ENCODE results near the gene POC1A. TPM values are rescaled to one million over a fixed set of nuclear protein-coding genes. Genes with fewer than 3 reads are reported as not detected.

The POC1A gene
- total RNA-seq, 2 experiments from 2014 or later: 21.2 to 23.5 TPM

DNA sequence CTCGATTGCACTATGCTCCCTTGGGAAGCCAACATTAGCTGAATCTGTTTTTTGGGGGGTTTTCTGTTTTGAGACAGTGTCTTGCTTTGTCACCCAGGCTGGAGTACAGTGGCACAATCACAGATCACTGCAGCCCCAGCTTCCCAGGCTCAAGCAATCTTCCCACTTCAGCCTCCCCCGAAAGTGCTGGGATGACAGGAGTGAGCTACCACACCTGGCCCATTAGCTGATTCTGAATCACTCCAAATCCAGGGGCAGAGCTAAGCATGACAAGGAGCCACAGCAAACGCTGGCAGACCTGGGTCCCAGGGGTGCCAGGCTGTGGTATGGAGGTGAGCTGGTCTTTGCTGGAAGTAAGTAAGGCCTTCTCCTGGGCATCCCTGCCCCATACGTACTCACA lies 18.9 kb downstream of the POC1A start:
- H3K36me3 Mint-ChIP-seq (ENCODE audit: low read depth): peaks cover 4% of the 10 kb centered on the region
- no peak for DNase-seq
- CTCF ChIA-PET: interaction anchor here (0.7 to 3.9 kb wide), 3 partner anchors 10 to 204 kb away, joined by 3 to 12 read pairs (median 3); no protein-coding TSS in a partner anchor
- peaks cover 4% of the 10 kb centered on the region for H3K4me1 Mint-ChIP-seq (ENCODE audit: low read depth)
- ATAC-seq: no peak
- POLR2A ChIA-PET: interaction anchor here (1.2 kb wide), 2 partner anchors 140 to 143 kb away, joined by 3 to 4 read pairs; partner anchors contain the start of gene RPL29
- H3K4me3 Mint-ChIP-seq: no peak overlapping the region
- no peak overlapping the region for H3K27ac Mint-ChIP-seq
- no peaks in the 10 kb centered on the region for H3K27me3 Mint-ChIP-seq
- intact Hi-C loops (cut with micrococcal nuclease): no loop called here
- TF ChIP-seq, protein P1, sequence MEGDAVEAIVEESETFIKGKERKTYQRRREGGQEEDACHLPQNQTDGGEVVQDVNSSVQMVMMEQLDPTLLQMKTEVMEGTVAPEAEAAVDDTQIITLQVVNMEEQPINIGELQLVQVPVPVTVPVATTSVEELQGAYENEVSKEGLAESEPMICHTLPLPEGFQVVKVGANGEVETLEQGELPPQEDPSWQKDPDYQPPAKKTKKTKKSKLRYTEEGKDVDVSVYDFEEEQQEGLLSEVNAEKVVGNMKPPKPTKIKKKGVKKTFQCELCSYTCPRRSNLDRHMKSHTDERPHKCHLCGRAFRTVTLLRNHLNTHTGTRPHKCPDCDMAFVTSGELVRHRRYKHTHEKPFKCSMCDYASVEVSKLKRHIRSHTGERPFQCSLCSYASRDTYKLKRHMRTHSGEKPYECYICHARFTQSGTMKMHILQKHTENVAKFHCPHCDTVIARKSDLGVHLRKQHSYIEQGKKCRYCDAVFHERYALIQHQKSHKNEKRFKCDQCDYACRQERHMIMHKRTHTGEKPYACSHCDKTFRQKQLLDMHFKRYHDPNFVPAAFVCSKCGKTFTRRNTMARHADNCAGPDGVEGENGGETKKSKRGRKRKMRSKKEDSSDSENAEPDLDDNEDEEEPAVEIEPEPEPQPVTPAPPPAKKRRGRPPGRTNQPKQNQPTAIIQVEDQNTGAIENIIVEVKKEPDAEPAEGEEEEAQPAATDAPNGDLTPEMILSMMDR (IDR thresholded peaks at IDR 0.05): no peak
- H3K9me3 Mint-ChIP-seq: no peaks in the 10 kb centered on the region

- Mint-ChIP-seq H3K27me3 (no peaks in the 10 kb centered on the region), H3K9me3 (no peaks in the 10 kb centered on the region), H3K4me3 (no peak overlapping the region), H3K27ac (no peak overlapping the region), H3K36me3 (ENCODE audit: low read depth) (peaks cover 4% of the 10 kb centered on the region), H3K4me1 (ENCODE audit: low read depth) (peaks cover 4% of the 10 kb centered on the region)
- DNase-seq: no peak
- POLR2A ChIA-PET: interaction anchor here (1.2 kb wide), 1 partner anchor 142 kb away, joined by 4 read pairs; no protein-coding TSS in a partner anchor
- intact Hi-C loops (cut with micrococcal nuclease): no loop called here
- CTCF ChIA-PET: interaction anchor here (0.9 to 3.9 kb wide), 2 partner anchors 11 to 205 kb away, joined by 3 to 12 read pairs; no protein-coding TSS in a partner anchor
- TF ChIP-seq, protein P1 (IDR thresholded peaks at IDR 0.05): no peak
- ATAC-seq: no peak
Measured at GRCh38 chr3:52134761-52135160, 19.5 kb downstream of the POC1A start.

DNA sequence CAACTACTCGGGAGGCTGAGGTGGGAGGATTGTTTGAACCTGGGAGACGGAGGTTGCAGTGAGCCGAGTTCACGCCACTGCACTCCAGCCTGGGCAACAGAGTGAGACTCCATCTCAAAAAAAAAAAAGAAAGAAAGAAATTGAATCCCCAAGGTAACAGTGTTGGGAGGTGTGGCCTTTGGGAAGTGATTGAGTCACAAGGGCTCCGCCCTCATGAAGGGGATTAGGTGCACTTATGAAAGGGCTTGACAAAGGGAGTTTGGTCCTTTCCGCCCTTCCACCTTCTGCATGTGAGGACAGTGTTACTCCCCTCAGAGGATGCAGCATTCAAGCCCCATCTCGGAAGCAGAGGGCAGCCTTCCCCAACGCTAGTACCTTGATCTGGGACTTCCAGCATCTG lies 21.3 kb downstream of the POC1A start:
- ChIA-PET CTCF (no interaction called here), POLR2A (no interaction called here)
- DNase-seq (no peak), ATAC-seq (no peak)
- Mint-ChIP-seq H3K27ac (no peak overlapping the region), H3K9me3 (no peaks in the 10 kb centered on the region), H3K4me3 (no peak overlapping the region), H3K27me3 (no peaks in the 10 kb centered on the region), H3K36me3 (ENCODE audit: low read depth) (peaks cover 4% of the 10 kb centered on the region), H3K4me1 (ENCODE audit: low read depth) (peaks cover 6% of the 10 kb centered on the region)
- intact Hi-C loops (cut with micrococcal nuclease): no loop called here
- TF ChIP-seq, protein P1 (IDR thresholded peaks at IDR 0.05): no peak

GRCh38 chr3:52132041-52132440 lies 22.2 kb downstream of the POC1A start:
- ChIA-PET CTCF (interaction anchor here (0.7 to 2.0 kb wide), 3 partner anchors 9 to 131 kb away, joined by 3 to 8 read pairs (median 3); no protein-coding TSS in a partner anchor), POLR2A (no interaction called here)
- Mint-ChIP-seq H3K4me3 (no peak overlapping the region), H3K27ac (no peak overlapping the region), H3K36me3 (ENCODE audit: low read depth) (peaks cover 4% of the 10 kb centered on the region), H3K4me1 (ENCODE audit: low read depth) (peaks cover 7% of the 10 kb centered on the region), H3K27me3 (no peaks in the 10 kb centered on the region), H3K9me3 (no peaks in the 10 kb centered on the region)
- ATAC-seq (no peak), DNase-seq (no peak)
- intact Hi-C loops (cut with micrococcal nuclease): no loop called here
- TF ChIP-seq, protein P1 (IDR thresholded peaks at IDR 0.05): no peak

- intact Hi-C loops (cut with micrococcal nuclease): no loop called here
- H3K27me3 Mint-ChIP-seq: no peaks in the 10 kb centered on the region
- DNase-seq (peak; percentile 14), ATAC-seq (no peak)
- TF ChIP-seq, protein P1 (IDR thresholded peaks at IDR 0.05): no peak
- CTCF ChIA-PET: interaction anchor here (0.7 to 2.0 kb wide), 3 partner anchors 8 to 130 kb away, joined by 3 to 8 read pairs (median 3); no protein-coding TSS in a partner anchor
- H3K9me3 Mint-ChIP-seq: no peaks in the 10 kb centered on the region
- H3K27ac Mint-ChIP-seq: no peak overlapping the region
- POLR2A ChIA-PET: no interaction called here
- H3K36me3 Mint-ChIP-seq (ENCODE audit: low read depth): peaks cover 4% of the 10 kb centered on the region
- H3K4me3 Mint-ChIP-seq: no peak overlapping the region
- peaks cover 7% of the 10 kb centered on the region for H3K4me1 Mint-ChIP-seq (ENCODE audit: low read depth)
Measured at GRCh38 chr3:52130966-52131622, 23.1 kb downstream of the POC1A start.
